Measurements from ENCODE around the gene MSX1.

The MSX1 gene

DNA sequence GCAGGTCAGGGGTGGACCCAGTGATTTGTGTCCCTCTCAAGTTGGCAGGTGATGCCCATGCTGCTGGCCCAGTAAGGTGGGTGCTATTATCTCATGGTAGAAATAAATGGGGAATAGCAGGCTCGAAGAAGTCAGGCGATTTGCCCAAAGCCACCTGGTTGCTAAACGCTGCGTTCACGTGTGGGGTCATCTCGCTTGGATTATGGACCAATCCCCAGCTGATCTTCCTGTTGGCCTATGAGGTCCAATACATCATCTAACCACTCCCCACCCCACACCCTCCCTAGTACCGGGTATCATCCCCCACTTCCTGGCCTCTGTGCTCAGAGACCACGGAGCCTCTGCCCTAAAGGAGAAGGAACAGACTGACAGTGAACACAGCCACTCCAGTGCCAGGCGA lies 18.3 kb upstream of the MSX1 start:
- DNase-seq = no peak

DNA sequence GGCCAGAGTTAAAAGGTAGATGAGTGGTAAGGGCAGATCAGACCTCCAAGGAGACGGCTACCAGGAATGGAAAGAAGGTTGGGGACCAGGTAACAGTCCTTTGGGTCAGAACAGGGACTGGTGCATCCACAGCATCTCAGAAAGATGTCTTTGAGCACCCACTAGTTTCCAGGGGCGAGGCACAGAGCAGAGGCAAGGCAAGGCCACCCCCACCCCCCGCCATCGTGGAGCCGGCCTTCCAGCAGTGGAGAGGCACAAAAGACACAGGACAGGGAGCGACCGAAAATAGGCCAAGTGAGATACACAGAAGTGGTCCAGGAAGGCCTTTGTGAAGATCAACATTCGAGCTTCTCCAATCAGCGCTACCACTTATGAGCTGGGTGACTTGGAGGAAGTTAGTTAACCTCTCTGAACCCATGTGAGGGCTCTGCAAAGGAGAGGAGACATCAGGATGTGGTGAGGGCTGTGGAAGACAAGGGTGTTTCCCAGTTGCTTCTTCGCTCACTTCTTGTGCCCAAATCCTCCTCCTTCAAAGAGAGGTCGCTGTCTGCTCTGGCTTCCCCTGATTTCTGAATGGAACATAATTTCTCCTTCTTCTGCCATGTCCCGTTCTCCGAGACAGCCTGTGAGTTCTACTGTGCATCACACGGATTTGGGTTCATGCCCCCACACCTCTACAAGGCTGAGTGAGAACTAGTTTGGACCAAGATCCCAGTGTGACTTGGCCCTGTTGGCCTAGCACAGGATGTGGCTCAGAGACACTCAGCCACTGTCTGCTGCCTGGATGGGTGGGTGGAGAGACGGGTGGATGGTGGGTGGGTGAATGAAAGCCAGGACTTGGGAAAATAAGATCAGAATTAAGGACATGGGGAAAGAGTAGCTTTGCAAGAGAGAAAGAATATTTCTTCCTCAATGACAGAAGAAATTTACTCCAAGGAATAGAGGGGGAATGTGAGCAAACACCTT lies 16.7 kb upstream of the MSX1 start:
- DNase-seq = no peak

DNA sequence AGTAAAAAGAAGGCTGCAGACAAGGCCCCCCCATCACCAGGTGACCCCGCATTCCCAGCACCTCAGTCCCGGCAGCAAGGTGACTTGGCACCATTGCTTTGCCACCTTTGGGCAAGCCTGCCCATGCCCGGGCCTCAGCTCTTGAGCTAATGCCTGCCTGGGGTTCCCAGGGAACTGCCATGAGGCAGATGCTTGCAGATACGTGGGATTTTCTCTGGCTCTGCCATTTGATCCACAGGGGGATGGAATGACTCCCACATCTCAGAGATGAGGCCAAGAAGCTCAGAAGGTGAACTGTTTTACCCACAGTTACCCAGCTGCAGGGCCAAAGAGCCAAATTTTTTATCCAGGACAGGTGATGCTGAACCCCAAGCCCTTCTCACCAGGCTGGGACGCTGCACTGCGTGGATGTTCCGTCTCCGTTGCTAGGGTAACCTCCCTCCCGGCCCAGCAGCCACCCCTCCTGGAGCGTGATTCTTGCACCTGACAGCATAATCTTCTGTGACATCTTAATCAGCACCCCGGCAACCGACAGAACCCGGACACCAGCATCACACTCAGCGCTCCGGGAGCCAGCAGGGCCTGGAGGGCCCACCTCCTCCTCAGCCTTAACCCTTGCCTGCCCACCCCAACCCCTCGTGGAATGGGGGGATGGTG lies 15.7 kb upstream of the MSX1 start:
- no peak for DNase-seq

DNA sequence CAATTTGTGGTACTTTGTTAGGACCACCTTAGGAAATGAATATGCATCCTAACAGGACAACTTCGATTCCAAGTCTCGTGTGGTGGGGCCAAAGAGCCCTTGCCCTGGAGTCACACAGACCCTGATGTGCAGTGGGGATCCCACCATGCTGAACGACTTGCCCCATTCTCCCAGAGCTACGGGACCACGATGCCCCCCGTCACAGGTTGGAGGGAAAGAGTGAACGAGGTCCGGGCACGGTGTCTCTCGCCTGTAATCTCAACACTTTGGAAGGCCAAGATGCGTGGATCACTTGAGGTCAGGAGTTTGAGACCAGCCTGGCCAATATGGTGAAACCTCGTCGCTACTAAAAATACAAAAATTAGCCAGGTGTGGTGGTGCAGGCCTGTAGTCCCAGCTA lies 14.4 kb upstream of the MSX1 start:
- no peak for DNase-seq

DNA sequence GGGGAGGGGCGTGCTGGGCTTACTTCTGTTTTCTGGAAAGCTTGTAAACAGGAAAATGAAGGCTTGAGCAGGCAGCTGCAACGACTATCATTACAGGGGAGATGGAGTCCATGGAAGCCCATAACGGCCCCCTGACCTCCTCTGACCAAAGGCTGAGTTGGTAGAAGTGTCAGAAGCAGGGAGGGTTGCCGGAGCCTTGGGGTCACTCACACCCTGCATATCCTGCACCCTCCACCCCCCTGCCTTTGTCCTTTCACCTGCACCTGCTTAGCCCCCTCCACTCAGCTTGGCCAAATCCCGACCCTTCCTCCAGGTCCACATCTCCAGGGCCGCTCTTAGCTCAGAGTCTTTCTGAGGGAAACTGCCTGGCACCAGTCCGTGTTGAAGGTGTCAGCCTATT lies 12.5 kb upstream of the MSX1 start:
- DNase-seq = no peak

DNA sequence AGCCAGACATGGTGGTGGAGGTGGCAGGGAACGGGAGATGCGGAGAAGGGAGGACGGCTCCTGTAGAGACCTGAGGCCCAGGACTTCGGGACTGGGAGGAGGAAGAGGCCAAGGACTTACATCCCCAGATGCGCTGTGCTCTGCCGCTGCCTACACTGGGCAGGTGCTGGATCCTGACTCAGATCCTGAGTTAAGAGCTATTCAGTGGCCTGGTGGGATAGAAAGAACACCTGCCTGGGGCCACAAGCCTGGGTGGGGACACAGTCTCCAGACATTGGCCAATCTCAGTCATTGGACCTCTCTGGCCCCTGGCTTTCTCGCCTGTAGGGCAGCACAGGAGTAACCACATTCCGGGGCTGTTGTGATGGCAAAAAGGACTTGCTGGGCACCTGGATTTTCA lies 10.9 kb upstream of the MSX1 start:
- DNase-seq = no peak

DNA sequence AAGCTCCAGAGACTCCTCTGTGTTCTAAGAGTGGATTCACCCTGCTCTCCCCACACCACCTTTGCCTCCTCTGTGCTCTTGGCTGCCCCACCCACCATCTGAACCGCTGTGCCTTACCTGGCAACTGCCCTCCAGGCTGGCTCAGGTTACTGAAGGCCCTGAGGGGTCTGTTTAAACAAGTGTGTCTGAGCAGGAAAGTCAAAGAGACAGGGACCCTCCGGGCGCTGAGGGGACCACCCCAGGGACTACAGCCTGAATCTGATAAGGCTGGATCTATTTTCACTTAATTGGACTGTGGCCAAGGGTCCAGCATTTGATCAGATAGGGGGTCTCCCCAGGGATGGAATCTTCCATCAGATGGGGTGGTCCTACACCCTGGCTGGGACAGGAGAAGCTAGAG lies 10.4 kb upstream of the MSX1 start:
- no peak for DNase-seq

DNA sequence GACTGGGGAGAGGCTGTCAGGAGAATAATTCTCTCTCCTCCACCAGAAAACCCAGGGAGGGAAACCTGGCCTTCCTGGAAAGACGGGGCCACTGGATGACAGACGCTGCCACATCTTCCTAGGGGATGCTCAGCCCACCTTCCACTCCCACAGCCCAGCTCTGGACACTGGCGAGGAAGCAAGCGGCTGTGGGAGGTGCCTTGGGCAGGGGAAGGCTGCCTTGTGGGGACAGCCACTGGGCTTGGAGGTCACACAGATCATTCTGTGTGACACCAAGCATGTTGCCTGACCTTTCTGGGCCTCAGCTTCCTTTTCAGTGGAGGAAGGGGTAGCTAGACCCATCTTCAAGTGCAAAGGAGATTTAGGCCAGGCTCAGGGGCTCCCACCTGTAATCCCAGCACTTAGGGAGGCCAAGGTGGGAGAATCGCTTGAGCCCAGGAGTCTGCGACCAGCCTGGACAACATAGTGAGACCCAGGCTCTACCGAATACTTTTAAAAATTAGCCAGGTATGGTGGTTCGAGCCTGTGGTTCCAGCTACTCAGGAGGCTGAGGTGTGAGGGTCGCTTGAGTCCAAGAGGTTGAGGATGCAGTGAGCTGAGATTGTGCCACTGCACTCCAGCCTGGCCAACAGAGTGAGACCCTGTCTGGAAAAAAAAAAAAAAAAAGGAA lies 9.8 kb upstream of the MSX1 start:
- no peak for DNase-seq

DNA sequence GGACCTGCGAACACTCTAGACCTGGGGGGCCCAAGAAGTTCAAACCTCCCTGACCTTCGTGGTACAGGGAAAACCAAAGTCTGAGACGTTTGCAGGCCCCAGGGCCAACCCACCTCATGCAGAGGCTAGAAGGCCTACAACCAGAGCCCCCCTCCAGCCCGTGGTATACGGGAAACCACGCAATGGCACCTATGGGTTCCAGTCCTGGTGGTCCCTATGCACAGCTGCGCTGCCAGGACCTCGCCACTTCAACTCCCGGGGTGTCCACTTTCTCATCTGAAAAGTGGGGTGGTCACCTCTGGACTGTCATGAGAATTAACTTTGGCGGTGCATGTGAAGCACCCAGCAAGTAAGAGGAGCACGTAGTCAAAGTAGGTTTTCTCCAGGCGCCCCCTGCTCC lies 8.4 kb upstream of the MSX1 start:
- no peak for DNase-seq

DNA sequence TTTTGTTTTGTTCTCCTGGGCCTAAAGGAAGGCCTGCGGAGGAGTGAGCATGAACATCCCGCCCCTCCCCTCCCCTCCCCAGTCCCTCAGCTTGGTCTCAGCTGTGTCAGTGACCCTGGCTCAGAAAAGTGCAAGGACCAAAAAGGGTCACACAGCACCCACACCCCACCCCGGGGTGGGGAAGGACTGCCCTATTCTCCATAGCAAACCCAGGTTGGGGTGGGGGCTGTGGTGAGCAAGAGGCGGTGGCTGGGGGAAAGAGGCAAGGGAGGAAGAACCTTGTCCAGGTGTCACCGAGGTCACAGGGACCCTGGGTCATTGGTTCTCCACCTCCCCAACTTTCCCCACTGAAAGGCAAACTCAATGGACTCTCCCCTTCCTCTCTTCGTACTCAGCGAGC lies 7.6 kb upstream of the MSX1 start:
- no peak for DNase-seq

DNA sequence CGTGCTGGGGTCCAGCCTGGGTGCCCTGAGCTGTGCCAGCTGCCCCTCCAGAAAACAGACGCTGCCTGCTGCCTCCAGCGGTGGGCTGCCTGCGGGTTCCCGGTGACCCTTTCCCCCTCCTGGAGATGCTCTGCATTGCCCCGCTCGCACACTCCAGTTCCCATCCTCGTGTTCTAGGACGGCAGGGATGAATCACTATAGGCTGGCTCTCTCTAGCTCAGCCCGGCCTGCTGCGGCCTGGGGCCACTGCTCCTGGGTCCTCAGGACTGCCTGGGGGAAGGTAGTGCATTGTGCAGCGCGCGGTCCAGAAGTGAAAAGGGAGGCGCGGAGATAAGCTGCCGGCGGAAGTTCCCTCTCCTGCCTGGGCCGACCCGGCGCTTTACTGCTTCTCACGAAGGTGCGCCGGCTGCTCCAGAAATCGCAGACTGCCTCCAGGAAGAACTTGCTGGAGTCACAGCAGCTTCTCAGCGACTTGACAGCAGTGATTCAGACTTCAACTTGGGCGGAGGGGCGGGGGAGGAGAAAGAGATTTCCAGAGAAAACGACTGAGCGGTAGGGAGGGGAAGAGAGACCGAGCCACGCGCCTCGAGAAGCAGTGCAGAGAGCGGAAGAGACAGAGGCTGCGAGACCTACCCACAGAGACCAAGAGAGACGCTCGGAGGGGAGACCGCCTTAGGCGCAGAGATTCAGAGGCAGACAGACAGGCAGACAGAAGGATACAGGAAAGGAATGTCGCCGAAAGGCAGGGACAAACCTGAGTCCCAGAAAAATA lies 6.7 kb upstream of the MSX1 start:
- no peak for DNase-seq

DNA sequence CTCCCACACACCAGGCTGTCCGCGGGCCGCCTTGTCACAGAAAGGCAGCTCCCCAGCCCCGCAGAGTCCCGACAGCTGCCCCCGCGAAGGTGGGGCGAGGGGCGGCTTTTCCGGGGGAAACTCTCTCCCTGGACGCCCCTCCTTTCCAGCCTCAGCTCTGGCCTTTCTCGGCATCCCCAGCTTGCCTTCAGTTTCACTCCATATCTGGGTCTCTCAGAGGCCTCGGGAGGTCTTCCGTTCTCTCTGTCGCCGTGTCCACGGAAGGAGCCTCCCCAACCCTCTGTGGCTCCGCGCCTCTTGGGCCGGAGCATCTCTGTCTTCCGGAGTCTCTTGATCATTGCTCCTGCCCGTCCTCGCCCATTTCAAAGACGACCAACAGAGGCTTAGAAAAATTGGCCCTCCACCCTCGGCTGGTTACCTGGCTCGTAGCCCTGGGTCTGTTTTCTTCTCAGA lies 6.1 kb upstream of the MSX1 start:
- no peak for DNase-seq

DNA sequence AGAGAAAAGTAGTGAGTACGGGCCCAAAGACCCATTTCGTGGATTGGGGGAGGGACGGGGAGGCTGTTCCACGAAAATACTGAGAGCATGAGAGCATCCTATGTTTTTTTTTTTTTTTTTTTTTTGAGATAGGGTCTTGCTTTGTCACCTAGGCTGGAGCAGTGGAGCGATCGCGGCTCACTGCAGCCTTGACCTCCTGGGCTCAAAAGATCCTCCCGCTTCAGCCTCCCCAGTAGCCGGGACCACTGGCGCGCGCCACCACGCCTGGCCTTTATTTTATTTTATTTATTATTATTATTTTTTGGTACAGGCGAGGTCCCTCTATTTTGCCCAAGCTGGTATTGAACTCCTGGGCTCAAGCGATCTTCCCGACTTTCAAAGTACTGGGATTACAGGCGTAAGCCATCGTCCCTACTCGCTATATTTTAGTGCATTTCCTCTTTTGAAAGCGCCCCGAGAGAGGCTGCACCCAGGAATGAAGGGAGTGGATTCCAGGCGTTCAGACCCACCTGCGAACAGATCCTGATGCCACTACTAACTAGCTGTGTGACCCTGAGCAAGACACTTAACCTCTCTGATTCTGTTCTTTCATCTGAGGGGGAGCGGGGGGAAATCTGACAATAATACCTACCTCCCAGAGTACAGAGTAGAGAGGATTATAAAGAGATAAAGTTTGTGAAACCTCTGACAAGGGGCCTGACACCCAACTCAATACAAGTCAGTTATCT lies 5.4 kb upstream of the MSX1 start:
- DNase-seq = no peak

DNA sequence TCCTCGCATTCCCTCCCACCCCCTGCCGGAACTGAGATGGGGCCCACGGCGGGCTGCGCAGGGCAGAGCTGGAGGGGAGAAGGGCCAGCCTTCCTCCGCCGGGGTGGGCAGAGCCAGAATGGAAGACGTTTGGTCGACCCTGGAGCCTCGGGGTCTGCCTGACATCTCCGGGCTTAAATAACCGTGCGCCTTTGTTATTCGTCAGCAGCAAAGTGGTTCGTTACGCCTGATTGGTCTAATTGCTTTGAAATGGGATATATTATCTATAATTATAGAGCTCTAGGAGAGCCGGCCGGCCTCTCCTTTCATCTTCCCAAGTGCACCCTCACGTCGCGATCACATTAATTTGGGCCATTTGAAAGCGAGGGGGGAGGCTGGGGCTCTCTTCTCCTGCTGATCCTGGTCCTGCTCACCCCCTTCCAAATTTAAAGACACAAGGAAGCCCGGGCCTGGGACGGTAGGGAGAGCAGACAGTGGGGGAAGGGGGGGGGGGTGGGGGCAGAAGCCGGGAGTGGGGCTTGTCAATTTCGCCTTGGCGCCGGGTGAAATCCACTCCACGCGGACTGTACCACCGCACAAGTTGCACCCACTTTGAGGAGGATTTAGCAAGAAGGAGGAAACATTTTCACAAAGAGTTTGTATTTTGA lies 4.7 kb upstream of the MSX1 start:
- peak; percentile 67 for DNase-seq

DNA sequence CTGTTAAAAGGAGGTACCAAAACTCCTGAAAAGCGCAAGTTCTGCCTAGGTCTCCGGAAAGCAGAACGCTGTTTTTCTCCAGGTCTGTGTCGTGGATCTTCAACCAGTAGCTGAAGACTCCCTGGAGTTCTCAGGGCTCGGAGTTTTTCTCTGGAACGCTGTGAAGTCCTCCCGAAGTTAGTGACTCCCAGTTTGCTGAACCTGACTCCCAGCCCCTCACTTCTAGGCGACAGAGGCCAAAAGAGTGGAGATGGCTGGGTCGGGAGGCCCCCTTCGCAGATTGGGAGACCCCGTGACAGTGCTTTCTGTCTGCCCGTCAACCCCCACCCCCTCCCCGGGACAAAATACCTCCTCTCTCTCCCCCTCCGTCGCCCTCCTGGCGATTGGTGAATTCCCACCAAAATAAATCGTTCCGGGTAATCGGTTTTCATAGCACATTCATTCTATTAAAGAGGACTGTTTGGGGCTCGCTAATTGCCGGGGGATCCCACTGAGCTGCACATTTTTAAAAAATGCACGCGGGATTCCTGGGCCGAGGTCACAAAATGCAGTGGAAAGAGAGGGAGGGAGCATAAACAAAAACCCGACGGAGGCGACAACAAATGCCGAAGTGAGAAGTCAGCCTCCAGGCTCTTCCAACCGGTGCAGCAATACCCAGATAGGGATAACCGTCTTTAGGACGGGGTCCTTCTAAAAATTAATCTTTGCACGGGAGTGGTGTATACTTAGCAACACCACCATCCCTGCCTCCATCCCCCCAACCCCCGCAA lies 4.0 kb upstream of the MSX1 start:
- DNase-seq = no peak

DNA sequence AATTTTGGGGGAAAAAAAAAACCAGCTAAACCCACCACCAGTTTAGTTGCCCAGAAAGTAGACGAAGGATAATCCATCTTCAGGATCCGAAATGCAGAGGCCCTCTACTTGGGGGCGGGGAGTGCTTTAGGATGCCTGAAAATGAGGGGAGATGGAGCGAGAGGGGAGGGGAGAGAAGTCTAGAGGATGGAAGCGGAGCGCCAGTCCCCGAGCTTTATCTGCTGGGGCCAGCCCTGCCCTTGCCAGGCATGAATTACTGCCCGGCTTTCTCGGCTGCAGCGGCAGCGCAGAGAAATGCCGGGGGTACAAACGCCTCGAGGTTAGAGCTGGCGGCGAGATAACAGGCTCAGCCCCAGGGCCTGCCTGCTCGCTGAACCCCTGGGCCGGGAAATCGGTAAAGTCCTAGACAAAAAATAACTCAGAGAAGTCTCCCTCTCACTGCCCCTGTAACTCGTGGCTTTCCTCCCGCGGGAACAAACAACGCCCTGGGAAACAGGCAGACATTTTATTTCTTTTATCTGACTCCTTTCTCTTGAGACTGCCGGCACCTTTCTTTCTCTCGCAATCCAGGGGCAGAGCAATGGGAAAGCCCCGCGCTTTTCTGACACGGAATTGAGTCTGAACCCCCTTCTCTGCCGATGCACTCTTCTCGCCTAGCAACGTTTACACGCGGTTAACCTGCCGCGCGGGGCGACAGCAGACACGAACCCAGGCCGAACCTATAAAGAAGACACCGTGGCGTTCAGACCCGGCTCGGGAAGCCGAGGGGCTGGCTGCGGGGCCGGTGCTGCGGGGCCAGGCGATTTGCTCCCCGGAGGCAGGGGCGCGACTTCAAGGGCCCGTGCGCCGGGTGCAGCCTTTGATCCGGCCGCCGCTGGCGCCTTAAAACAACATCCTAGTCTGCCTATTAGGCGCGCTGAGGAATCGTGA lies 3.1 kb upstream of the MSX1 start:
- DNase-seq = no peak

DNA sequence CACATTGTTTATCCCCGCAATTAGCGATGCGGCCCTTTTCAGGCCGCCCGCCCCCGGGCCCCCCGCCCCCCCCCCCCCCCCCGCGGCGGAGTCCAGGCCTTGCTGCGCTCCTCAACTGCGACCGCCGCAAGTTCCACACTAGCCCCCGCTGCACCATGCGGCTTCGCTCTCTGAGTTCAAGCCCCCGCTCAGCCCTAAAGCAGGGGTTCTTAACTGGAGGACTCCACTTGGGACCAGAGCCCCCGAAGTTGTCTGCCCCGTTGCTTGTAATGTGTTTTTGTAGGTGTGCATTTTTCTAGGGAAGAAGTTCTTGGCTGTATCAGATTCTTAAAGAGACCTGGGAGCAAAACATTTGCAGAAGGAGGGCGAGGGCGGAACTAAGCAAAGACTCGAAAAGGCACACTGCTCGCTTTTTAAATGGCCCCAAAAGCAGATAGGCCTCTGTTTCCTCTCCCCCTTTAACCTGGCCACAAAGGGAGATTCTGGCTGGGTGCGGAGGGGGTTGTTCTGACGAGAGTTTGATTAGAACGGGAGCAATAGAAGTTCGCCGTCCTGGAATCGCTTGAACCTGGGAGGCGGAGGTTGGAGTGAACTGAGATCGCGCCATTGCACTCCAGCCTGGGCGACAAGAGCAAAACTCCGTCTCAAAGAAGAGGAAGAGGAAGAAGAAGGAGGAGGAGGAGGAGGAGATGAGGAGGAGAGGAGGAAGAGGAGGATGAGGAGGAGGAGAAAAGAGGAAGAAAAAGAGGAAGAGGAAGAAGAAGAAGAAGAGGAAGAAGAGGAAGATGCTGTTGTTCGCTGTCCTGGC lies 2.3 kb upstream of the MSX1 start:
- DNase-seq = no peak

DNA sequence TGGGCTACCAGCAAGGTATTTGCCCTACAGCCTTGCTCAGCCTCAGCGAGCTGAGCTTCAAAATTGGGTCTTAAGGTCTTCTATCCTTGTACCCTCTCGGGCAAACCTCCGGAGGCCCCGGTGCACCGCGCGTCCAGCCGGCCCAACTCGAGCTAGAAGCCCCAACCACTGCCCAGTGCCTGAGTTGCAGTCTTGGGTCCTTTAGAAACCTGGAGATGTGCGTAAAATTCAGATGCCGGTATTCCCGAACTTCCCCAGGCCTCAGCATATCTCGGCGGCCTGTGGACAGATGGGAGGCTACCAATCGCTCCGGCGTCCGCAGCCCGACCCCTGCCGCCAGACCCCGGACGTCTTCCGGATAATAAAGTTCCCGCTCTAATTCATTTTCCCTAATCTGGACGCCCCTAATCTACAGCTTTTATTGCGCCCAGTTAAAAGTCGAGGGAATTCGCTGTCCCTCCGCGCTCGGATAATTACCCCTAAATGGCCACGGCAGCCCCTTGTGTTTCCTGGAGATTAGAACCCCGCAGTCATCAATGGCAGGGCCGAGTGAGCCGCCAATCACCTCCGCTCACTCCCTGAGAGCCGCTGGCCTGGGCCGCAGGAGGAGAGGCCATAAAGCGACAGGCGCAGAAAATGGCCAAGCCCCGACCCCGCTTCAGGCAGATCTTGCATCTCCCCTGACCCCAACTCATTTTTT lies 1.5 kb upstream of the MSX1 start:
- no peak for DNase-seq

Data from NCI-H1092 (cell line).